ENCODE measurements around the gene FGD4.

The FGD4 gene

DNA sequence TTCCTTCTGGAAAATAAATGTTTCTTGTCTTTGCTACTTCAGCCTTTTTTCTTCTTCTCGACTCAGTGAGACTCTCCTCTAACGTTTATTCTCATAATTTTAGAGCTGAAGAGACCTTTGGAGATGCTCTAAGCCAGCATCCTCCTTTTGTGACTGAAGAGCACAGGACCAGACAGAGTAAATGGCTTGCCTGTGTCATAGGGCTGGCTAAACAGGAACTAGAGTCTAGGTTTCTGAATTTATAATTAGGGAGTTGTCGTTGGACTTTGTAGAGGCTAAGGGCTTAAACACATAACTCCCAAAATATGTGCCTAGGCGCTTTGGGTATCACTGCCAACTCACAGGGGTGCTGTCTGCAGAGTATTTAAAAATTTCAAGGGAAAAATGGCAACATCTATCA is 98.5 kb downstream of the FGD4 start:
- no peak for TF ChIP-seq ZBTB7A (IDR thresholded peaks at IDR 0.05; ENCODE audit: low read depth)
- TF ChIP-seq CEBPB (IDR thresholded peaks at IDR 0.05) = no peak
- no peak for TF ChIP-seq YY1 (IDR thresholded peaks at IDR 0.05; ENCODE audit: low read depth)
- TF ChIP-seq EGR1 (IDR thresholded peaks at IDR 0.05) = no peak
- TF ChIP-seq, protein P1, sequence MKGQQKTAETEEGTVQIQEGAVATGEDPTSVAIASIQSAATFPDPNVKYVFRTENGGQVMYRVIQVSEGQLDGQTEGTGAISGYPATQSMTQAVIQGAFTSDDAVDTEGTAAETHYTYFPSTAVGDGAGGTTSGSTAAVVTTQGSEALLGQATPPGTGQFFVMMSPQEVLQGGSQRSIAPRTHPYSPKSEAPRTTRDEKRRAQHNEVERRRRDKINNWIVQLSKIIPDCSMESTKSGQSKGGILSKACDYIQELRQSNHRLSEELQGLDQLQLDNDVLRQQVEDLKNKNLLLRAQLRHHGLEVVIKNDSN (IDR thresholded peaks at IDR 0.05) = no peak
- TF ChIP-seq CREB1 (IDR thresholded peaks at IDR 0.05; ENCODE audit: low read depth) = no peak
- TF ChIP-seq NFIC (IDR thresholded peaks at IDR 0.05) = no peak
- no peak for TF ChIP-seq TEAD4 (IDR thresholded peaks at IDR 0.05)
- no peak for TF ChIP-seq RAD21 (IDR thresholded peaks at IDR 0.05; ENCODE audit: low read depth)
- TF ChIP-seq, protein P2, sequence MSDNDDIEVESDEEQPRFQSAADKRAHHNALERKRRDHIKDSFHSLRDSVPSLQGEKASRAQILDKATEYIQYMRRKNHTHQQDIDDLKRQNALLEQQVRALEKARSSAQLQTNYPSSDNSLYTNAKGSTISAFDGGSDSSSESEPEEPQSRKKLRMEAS (IDR thresholded peaks at IDR 0.05) = no peak
- TF ChIP-seq EP300 (IDR thresholded peaks at IDR 0.05; ENCODE audit: borderline replicate concordance) = no peak
- TF ChIP-seq TCF12 (IDR thresholded peaks at IDR 0.05; ENCODE audit: low read depth) = no peak
- TF ChIP-seq FOXM1 (IDR thresholded peaks at IDR 0.05; ENCODE audit: borderline replicate concordance, low read depth) = no peak
- no peak for TF ChIP-seq TAF1 (IDR thresholded peaks at IDR 0.05; ENCODE audit: low read depth)

DNA sequence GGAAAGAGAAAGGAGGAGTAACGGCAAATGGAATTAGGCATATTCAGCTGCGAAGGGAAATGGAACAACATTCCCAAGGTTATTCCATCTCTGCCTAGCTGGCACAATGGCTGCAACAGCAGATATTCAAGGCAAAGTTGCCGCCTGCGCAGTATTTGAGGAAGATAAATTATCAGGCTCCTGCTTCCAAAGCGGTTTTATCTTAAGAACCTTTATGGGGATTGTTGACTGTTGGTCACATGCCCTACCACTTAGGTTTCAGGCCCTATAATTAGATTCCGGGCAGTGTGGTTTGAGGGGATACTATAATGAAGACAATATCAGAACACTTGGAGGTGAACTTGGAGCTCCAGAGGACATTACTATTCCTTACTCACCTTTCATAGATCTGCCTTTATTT is 99.7 kb downstream of the FGD4 start:
- TF ChIP-seq, protein P1 (IDR thresholded peaks at IDR 0.05) = no peak
- TF ChIP-seq NFIC (IDR thresholded peaks at IDR 0.05) = no peak
- TF ChIP-seq TEAD4 (IDR thresholded peaks at IDR 0.05) = no peak
- TF ChIP-seq EGR1 (IDR thresholded peaks at IDR 0.05) = no peak
- TF ChIP-seq TAF1 (IDR thresholded peaks at IDR 0.05; ENCODE audit: low read depth) = no peak
- TF ChIP-seq CREB1 (IDR thresholded peaks at IDR 0.05; ENCODE audit: low read depth) = no peak
- no peak for TF ChIP-seq ZBTB7A (IDR thresholded peaks at IDR 0.05; ENCODE audit: low read depth)
- TF ChIP-seq, protein P3, sequence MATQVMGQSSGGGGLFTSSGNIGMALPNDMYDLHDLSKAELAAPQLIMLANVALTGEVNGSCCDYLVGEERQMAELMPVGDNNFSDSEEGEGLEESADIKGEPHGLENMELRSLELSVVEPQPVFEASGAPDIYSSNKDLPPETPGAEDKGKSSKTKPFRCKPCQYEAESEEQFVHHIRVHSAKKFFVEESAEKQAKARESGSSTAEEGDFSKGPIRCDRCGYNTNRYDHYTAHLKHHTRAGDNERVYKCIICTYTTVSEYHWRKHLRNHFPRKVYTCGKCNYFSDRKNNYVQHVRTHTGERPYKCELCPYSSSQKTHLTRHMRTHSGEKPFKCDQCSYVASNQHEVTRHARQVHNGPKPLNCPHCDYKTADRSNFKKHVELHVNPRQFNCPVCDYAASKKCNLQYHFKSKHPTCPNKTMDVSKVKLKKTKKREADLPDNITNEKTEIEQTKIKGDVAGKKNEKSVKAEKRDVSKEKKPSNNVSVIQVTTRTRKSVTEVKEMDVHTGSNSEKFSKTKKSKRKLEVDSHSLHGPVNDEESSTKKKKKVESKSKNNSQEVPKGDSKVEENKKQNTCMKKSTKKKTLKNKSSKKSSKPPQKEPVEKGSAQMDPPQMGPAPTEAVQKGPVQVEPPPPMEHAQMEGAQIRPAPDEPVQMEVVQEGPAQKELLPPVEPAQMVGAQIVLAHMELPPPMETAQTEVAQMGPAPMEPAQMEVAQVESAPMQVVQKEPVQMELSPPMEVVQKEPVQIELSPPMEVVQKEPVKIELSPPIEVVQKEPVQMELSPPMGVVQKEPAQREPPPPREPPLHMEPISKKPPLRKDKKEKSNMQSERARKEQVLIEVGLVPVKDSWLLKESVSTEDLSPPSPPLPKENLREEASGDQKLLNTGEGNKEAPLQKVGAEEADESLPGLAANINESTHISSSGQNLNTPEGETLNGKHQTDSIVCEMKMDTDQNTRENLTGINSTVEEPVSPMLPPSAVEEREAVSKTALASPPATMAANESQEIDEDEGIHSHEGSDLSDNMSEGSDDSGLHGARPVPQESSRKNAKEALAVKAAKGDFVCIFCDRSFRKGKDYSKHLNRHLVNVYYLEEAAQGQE (IDR thresholded peaks at IDR 0.05; ENCODE audit: low read depth) = no peak
- TF ChIP-seq YY1 (IDR thresholded peaks at IDR 0.05; ENCODE audit: low read depth) = no peak
- TF ChIP-seq TCF12 (IDR thresholded peaks at IDR 0.05; ENCODE audit: low read depth) = no peak
- TF ChIP-seq RAD21 (IDR thresholded peaks at IDR 0.05; ENCODE audit: low read depth) = no peak
- TF ChIP-seq CEBPB (IDR thresholded peaks at IDR 0.05) = no peak
- TF ChIP-seq EP300 (IDR thresholded peaks at IDR 0.05; ENCODE audit: borderline replicate concordance) = no peak
- no peak for TF ChIP-seq FOXM1 (IDR thresholded peaks at IDR 0.05; ENCODE audit: borderline replicate concordance, low read depth)
- TF ChIP-seq, protein P2 (IDR thresholded peaks at IDR 0.05) = no peak

DNA sequence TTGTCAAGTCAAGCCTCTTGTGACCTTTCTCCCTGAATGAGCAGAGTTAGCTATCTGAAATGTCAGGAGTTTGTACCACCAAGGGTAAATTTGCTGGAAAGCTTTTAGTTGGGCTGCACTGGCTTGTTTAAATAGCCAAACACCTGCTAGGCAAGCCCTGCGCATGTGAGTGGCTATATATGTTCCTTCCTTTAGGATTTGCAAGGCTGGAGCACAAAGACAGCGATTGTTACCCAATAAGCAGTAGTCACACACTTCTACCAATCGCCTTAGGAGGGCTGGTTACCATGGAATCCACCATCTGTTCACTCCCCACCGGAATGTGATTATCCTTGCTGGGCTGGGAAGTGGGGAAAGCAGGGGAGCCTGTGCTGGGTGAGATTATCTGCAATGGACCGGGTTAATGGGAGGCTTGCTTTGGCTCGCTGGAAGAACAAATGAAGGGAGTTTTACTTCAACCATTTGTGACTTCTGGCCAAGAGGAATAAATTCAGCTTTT is 102.5 kb downstream of the FGD4 start:
- TF ChIP-seq FOXM1 (IDR thresholded peaks at IDR 0.05; ENCODE audit: borderline replicate concordance, low read depth) (no peak), YY1 (IDR thresholded peaks at IDR 0.05; ENCODE audit: low read depth) (no peak), RAD21 (IDR thresholded peaks at IDR 0.05; ENCODE audit: low read depth) (no peak)

DNA sequence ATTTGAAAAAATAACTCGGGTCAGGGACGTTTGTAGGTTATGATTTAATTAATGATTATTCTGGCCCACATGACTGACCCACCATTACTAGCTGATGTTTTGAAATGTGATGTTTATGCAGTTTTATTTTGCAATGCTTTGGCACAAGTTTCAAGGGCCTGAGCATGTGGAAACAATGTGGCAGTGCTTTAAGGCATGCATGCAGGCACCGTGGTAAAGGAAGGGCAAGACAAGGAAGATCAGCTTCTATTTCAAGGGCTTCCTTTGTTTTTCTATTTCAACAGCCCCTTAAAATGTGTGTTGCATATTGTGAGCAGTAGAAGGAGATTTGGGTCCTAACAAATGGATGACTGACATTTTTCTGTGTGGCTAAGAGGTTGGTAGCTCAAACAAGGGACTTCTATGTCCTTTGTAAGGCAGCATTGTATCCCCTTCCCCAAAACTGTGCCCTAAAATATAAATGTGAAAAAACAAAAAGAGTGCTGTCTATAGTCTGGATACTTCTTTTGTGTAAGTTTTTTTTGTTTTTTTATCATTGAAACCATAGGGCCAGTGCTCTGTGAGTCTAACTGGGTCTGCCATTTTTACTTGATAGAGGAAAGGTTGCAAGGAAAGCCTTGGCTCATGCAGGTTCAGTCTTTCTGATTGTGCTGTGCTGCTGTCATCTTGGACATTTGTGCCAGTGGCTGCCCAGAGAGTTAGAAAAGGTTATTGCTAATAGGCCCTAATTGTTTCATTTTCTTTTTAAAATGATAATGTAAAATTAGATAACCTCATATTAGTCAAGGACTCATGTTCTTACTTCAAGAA is 103.5 kb downstream of the FGD4 start:
- TF ChIP-seq, protein P1 (IDR thresholded peaks at IDR 0.05) = no peak
- TF ChIP-seq EP300 (IDR thresholded peaks at IDR 0.05; ENCODE audit: borderline replicate concordance) (no peak), CEBPB (IDR thresholded peaks at IDR 0.05) (no peak), TEAD4 (IDR thresholded peaks at IDR 0.05) (no peak), NFIC (IDR thresholded peaks at IDR 0.05) (no peak), TCF12 (IDR thresholded peaks at IDR 0.05; ENCODE audit: low read depth) (no peak), RAD21 (IDR thresholded peaks at IDR 0.05; ENCODE audit: low read depth) (no peak), EGR1 (IDR thresholded peaks at IDR 0.05) (no peak), YY1 (IDR thresholded peaks at IDR 0.05; ENCODE audit: low read depth) (no peak), ZBTB7A (IDR thresholded peaks at IDR 0.05; ENCODE audit: low read depth) (no peak), TAF1 (IDR thresholded peaks at IDR 0.05; ENCODE audit: low read depth) (no peak), CREB1 (IDR thresholded peaks at IDR 0.05; ENCODE audit: low read depth) (no peak), FOXM1 (IDR thresholded peaks at IDR 0.05; ENCODE audit: borderline replicate concordance, low read depth) (no peak)
- TF ChIP-seq, protein P3 (IDR thresholded peaks at IDR 0.05; ENCODE audit: low read depth) = no peak
- TF ChIP-seq, protein P2 (IDR thresholded peaks at IDR 0.05) = no peak
